CD8-positive, alpha-beta memory T cell (primary cell): ENCODE results near the gene PSAPL1. TPM values are rescaled to one million over a fixed set of nuclear protein-coding genes. Genes with fewer than 3 reads are reported as not detected.
A peak's percentile ranks its signal among the peaks of the same experiment; 100 is the strongest.

Experiments used
- CTCF ChIA-PET: fragments of 350-600 bp; sonication (Branson Sonifier 250); formaldehyde crosslinking; loops from one replicate; lab custom pipeline; 2021; ENCODE audit warnings: antibody characterized with exemption; lab: Charles Lee
- POLR2A ChIA-PET: fragments of 350-600 bp; sonication (Branson Sonifier 250); formaldehyde crosslinking; loops from one replicate; lab custom pipeline; 2021; ENCODE audit warnings: antibody characterized with exemption; lab: Charles Lee
- DNase-seq, 5 donors: peaks; one replicate each; pipeline versions ENCODE4 v3.0.0 to v3.0.0-alpha.2; 2020 to 2022; ENCODE audit warnings: mixed read lengths in 1 of 5
- H3K27ac ChIP-seq: one replicate; pipeline ENCODE4 v1.7.0; 2013; ENCODE audit warnings: low read depth, mild to moderate bottlenecking, low read length, moderate library complexity
- H3K27me3 ChIP-seq: 2 replicates; pipeline ENCODE4 v1.7.0; 2013; ENCODE audit warnings: low read length, mild to moderate bottlenecking; ENCODE audit not compliant: insufficient read depth, poor library complexity, severe bottlenecking
- H3K36me3 ChIP-seq: 2 replicates; pipeline ENCODE4 v1.7.0; 2013; ENCODE audit warnings: mild to moderate bottlenecking, low read length, moderate library complexity; ENCODE audit not compliant: insufficient read depth
- H3K4me1 ChIP-seq: 2 replicates; pipeline ENCODE4 v1.7.0; 2013; ENCODE audit warnings: mild to moderate bottlenecking, low read length, moderate library complexity; ENCODE audit not compliant: insufficient read depth
- H3K4me3 ChIP-seq: 2 replicates; pipeline ENCODE4 v1.7.0; 2013; ENCODE audit warnings: mild to moderate bottlenecking, low read length
- H3K9me3 ChIP-seq: 2 replicates; pipeline ENCODE4 v1.7.0; 2013; ENCODE audit warnings: mild to moderate bottlenecking, low read length
- H3K27ac Mint-ChIP-seq, 8 donors: one replicate each; pipeline ENCODE4 v1.8.0; 2020 to 2021; ENCODE audit warnings: mixed read lengths in 8 of 8, mild to moderate bottlenecking in 6 of 8, inconsistent platforms in 3 of 8, moderate library complexity in 3 of 8
- H3K27me3 Mint-ChIP-seq, 2 donors: one replicate each; pipeline ENCODE4 v1.8.0; 2020 to 2021; ENCODE audit warnings: mixed read lengths in 2 of 2, mild to moderate bottlenecking in 1 of 2, moderate library complexity in 1 of 2
- H3K36me3 Mint-ChIP-seq, 3 donors: one replicate each; pipeline ENCODE4 v1.8.0; 2020 to 2021; ENCODE audit warnings: mixed read lengths in 3 of 3, inconsistent platforms in 1 of 3, mild to moderate bottlenecking in 1 of 3
- H3K4me1 Mint-ChIP-seq, 3 donors: one replicate each; pipeline ENCODE4 v1.8.0; 2020 to 2021; ENCODE audit warnings: mixed read lengths in 3 of 3, inconsistent platforms in 1 of 3, mild to moderate bottlenecking in 1 of 3
- H3K4me3 Mint-ChIP-seq, 7 donors: one replicate each; pipeline ENCODE4 v1.8.0; 2020 to 2021; ENCODE audit warnings: mixed read lengths in 7 of 7, mild to moderate bottlenecking in 6 of 7, moderate library complexity in 4 of 7, inconsistent platforms in 2 of 7
- H3K9me3 Mint-ChIP-seq, 5 donors: one replicate each; pipeline ENCODE4 v1.8.0; 2020 to 2022; ENCODE audit warnings: mixed read lengths in 5 of 5, mild to moderate bottlenecking in 3 of 5, moderate library complexity in 2 of 5, inconsistent platforms in 1 of 5
- polyA plus RNA-seq: library from polyadenylated mRNA; unstranded; fragments of 300-500 nt; fragmentation: Illumina TruSeq; gene quantifications from one replicate; pipeline ENCODE4 v1.2.3, GENCODE V29; 2021
- total RNA-seq, 2 experiments: library from RNA; stranded (reverse); gene quantifications; one replicate each; pipeline ENCODE4 v1.2.3, GENCODE V29; 2021

The PSAPL1 gene
- total and polyA plus RNA-seq, 3 experiments from 2014 or later = not detected

DNA sequence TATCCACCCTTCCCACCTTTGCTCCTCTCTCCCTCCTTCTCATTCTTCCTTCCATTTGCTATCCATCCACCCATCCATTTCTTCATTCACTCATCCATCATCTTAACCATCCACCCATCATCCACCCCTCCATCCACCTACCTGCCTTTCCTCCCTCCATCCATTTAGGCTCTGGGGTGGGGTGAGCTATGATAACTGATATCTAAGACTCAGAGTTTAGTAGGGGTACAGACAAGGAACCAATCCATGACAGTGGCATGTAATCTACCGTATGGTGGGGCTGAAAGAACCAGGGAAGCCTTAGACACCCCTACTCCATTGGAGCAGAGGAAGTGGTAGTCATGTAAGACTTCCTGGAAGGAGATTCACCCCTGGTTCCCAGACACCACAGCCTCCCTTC is 23.2 kb downstream of the PSAPL1 start:
- Histone ChIP-seq H3K27ac (no peak overlapping the region), H3K36me3 (no peaks in the 10 kb centered on the region), H3K9me3 (no peaks in the 10 kb centered on the region), H3K27me3 (no peaks in the 10 kb centered on the region), H3K4me1 (no peaks in the 10 kb centered on the region), H3K4me3 (no peak overlapping the region)
- DNase-seq = no peak
- ChIA-PET POLR2A (no interaction called here), CTCF (no interaction called here)
- Mint-ChIP-seq H3K4me1 (no peaks in the 10 kb centered on the region), H3K4me3 (no peak overlapping the region), H3K27me3 (peaks cover 12 to 39% of the 10 kb centered on the region in 2 donors), H3K27ac (no peak overlapping the region), H3K9me3 (peaks cover 18 to 26% (median 23%) of the 10 kb centered on the region in 5 donors), H3K36me3 (no peaks in the 10 kb centered on the region)

DNA sequence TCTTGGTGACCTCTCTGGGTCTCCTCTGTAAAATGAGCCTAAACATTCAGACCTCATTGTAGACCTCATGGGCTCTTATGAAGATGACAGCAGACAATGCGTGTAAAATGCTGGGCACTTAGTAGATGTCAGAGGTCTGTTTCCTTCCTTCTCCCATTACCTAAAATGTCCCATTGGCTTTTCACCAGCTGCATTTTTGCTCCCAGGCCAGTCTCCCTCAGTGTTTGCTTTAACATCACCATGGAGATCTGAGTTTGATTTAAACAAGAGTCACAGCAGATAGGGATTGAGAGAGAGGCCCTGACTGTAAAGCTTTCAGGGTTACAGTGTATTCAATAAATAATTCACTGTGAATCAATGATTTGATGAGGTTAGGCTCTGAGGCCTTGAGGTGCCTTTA is 24.3 kb downstream of the PSAPL1 start:
- H3K27ac ChIP-seq = no peak overlapping the region
- CTCF ChIA-PET = no interaction called here
- peaks cover 9 to 37% of the 10 kb centered on the region in 2 donors for H3K27me3 Mint-ChIP-seq
- H3K9me3 ChIP-seq = no peaks in the 10 kb centered on the region
- H3K36me3 ChIP-seq = no peaks in the 10 kb centered on the region
- H3K27me3 ChIP-seq = no peaks in the 10 kb centered on the region
- no peaks in the 10 kb centered on the region for H3K36me3 Mint-ChIP-seq
- H3K9me3 Mint-ChIP-seq = peaks cover 18 to 28% (median 26%) of the 10 kb centered on the region in 5 donors
- H3K27ac Mint-ChIP-seq = no peak overlapping the region
- POLR2A ChIA-PET = no interaction called here
- DNase-seq = no peak
- H3K4me1 ChIP-seq = no peaks in the 10 kb centered on the region
- H3K4me1 Mint-ChIP-seq = no peaks in the 10 kb centered on the region
- no peak overlapping the region for H3K4me3 ChIP-seq
- H3K4me3 Mint-ChIP-seq = no peak overlapping the region

DNA sequence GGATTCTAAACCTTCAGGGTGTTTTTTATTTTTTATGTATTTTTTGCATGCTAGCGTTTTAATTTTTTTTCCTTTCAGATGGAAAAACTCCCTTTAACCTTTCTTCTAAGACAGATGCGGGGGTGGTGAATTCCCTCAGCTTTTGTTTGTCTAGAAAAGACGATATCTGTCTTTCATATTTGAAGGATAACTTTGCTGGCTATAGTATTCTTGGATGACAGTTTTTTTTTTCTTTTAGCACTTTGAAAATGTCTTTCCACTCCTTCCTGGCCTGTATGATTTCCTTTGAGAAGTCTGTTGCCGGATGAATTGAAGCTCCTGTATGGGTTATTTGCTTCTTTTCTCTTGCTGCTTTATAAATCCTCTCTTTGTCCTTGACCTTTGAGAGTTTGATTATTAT is 26.6 kb downstream of the PSAPL1 start:
- Histone ChIP-seq H3K4me3 (no peak overlapping the region), H3K36me3 (no peaks in the 10 kb centered on the region), H3K4me1 (no peaks in the 10 kb centered on the region), H3K9me3 (no peaks in the 10 kb centered on the region), H3K27ac (no peak overlapping the region), H3K27me3 (no peaks in the 10 kb centered on the region)
- no peak for DNase-seq
- Mint-ChIP-seq H3K27me3 (peaks cover 9 to 22% of the 10 kb centered on the region in 2 donors), H3K27ac (no peak overlapping the region), H3K4me1 (no peaks in the 10 kb centered on the region), H3K9me3 (peaks cover 18 to 36% (median 26%) of the 10 kb centered on the region in 5 donors), H3K4me3 (no peak overlapping the region), H3K36me3 (no peaks in the 10 kb centered on the region)
- ChIA-PET CTCF (no interaction called here), POLR2A (no interaction called here)

DNA sequence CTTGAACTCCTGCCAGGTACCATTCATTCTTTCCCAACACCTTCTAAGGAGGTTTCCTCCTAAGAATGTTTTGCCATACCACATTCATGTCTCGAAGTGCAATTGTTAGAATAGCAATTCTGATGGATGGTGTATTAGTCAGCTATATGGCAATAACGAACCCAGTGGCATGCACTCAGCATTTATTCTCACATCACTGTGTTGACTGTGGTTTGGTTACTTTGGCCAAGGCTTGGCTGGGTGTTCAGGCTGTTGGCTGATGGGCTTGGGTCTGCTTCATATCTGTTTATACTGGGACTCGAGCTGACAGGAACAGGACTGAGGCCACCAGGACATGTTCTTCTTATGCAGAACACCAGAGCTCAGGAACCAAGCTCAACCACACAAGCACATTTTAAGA is 31.7 kb downstream of the PSAPL1 start:
- CTCF ChIA-PET = no interaction called here
- peaks cover 0 to 25% (median 8%) of the 10 kb centered on the region in 5 donors for H3K9me3 Mint-ChIP-seq
- H3K4me1 Mint-ChIP-seq = no peaks in the 10 kb centered on the region

DNA sequence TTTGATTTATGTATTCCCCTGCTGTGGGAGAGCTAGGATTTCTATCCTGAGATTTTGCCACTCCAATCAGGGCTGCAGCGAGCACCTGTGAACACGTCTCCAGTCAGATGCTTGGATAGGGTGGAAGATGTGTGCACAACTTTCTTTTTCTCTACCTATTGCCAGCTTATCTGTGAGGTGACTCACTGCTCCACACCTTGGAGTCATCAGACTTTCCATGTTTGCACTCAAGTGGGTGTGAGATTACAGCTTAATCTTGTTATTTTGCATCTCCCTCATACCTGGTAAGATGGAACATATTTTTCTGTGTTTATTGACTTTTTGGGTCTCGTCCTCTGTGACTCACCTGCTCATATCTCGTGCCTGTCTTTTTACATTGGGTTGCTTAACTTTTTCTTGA is 32.2 kb downstream of the PSAPL1 start:
- no peak for DNase-seq
- peaks cover 0 to 22% (median 3%) of the 10 kb centered on the region in 5 donors for H3K9me3 Mint-ChIP-seq
- H3K9me3 ChIP-seq = no peaks in the 10 kb centered on the region
- H3K4me1 ChIP-seq = no peaks in the 10 kb centered on the region
- H3K27me3 ChIP-seq = no peaks in the 10 kb centered on the region
- ChIA-PET POLR2A (no interaction called here), CTCF (no interaction called here)
- no peak overlapping the region for H3K4me3 ChIP-seq
- no peaks in the 10 kb centered on the region for H3K4me1 Mint-ChIP-seq
- no peaks in the 10 kb centered on the region for H3K36me3 ChIP-seq
- no peak overlapping the region for H3K27ac Mint-ChIP-seq
- H3K27ac ChIP-seq = no peak overlapping the region
- H3K4me3 Mint-ChIP-seq = no peak overlapping the region
- no peaks in the 10 kb centered on the region for H3K36me3 Mint-ChIP-seq
- H3K27me3 Mint-ChIP-seq = peaks cover 11 to 26% of the 10 kb centered on the region in 2 donors

More for the DNA sequence above, 31.7 kb downstream of the PSAPL1 start:
- H3K9me3 ChIP-seq = no peaks in the 10 kb centered on the region
- no peaks in the 10 kb centered on the region for H3K4me1 ChIP-seq
- H3K4me3 ChIP-seq = no peak overlapping the region
- H3K27me3 ChIP-seq = no peaks in the 10 kb centered on the region
- no peak overlapping the region for H3K27ac ChIP-seq
- H3K36me3 ChIP-seq = no peaks in the 10 kb centered on the region
- H3K4me3 Mint-ChIP-seq = no peak overlapping the region
- POLR2A ChIA-PET = no interaction called here
- no peaks in the 10 kb centered on the region for H3K36me3 Mint-ChIP-seq
- H3K27me3 Mint-ChIP-seq = peaks cover 9 to 21% of the 10 kb centered on the region in 2 donors
- no peak for DNase-seq
- no peak overlapping the region for H3K27ac Mint-ChIP-seq

DNA sequence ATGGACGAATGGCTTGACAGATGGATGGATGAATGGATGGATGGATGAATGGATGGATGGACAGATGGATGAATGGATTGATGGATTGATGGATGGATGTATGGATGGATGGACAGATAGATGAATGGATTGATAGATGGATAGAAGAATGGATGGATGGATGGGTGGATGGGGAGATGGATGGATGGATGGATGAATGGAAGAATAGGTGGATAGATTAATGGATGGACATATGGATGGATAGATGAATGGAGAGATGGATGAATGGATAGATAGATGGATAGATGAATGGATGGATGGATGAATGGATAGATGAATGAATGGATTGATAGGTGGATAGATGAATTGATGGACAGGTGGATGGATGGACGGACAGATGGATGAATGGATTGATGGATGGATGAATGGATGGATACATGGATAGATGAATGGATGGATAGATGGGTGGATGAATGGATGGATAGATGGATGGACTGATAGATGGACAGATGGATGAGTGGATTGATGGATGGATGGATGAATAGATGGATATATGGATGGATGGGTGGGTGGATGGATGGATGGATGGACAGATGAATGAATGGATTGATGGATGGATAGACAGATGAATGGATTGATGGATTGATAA is 33.9 kb downstream of the PSAPL1 start:
- H3K4me1 Mint-ChIP-seq = no peaks in the 10 kb centered on the region
- ChIA-PET POLR2A (no interaction called here), CTCF (no interaction called here)
- no peaks in the 10 kb centered on the region for H3K4me1 ChIP-seq
- no peaks in the 10 kb centered on the region for H3K9me3 ChIP-seq
- no peaks in the 10 kb centered on the region for H3K36me3 Mint-ChIP-seq
- H3K27me3 ChIP-seq = no peaks in the 10 kb centered on the region
- peak overlapping the region in 1 of 8 donors; percentile 26 for H3K27ac Mint-ChIP-seq
- H3K27ac ChIP-seq = no peak overlapping the region
- DNase-seq = no peak
- H3K9me3 Mint-ChIP-seq = peaks cover 0 to 12% (median 0%) of the 10 kb centered on the region in 5 donors
- H3K27me3 Mint-ChIP-seq = peaks cover 12 to 24% of the 10 kb centered on the region in 2 donors
- no peaks in the 10 kb centered on the region for H3K36me3 ChIP-seq
- H3K4me3 Mint-ChIP-seq = no peak overlapping the region
- H3K4me3 ChIP-seq = no peak overlapping the region

DNA sequence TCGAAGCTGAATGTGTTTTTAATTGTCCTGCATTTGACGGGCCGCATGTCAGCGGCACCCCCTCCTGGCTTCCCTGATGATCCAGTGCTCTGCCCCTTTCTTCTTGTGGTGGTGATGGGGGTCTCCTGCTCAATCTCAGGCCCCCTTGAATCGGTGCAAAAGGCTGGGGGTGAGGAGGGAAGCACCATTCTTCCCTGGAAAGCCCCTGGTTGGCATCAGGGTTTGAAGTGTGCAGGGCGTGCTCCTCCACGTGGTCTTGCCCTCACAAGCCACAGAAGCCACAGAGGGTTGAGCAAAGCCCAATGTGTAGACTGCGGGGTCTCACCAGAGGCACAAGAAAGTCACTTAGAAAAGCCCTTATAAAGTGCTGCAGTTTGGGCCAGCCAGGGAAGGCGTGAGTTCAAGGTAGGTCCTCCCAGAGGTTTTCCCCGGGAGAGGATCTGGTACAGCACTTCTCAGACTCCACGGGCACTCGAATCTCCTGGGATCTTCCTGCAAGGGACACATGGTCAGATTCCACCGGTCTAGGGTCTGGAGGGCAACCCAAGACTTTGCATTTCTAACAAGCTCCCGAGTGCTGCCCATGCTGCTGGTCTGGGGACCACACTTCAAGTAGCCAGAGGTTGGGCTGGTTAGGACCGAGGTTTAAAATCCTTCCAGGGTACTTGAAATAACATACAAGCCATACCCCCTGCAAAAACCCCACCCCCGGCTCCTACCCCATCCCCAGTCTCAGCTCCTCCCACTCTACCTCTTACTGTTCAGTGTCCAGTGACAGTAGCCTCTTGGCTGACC is 35.1 kb downstream of the PSAPL1 start:
- DNase-seq = no peak
- H3K9me3 Mint-ChIP-seq = peaks cover 0 to under 1% (median 0%) of the 10 kb centered on the region in 5 donors
- POLR2A ChIA-PET = no interaction called here
- no peaks in the 10 kb centered on the region for H3K4me1 Mint-ChIP-seq
- H3K27me3 ChIP-seq = no peaks in the 10 kb centered on the region
- no peaks in the 10 kb centered on the region for H3K4me1 ChIP-seq
- no peaks in the 10 kb centered on the region for H3K9me3 ChIP-seq
- H3K27me3 Mint-ChIP-seq = peaks cover 12 to 24% of the 10 kb centered on the region in 2 donors
- H3K27ac ChIP-seq = no peak overlapping the region
- no peak overlapping the region for H3K4me3 ChIP-seq
- no peak overlapping the region for H3K4me3 Mint-ChIP-seq
- H3K36me3 Mint-ChIP-seq = no peaks in the 10 kb centered on the region
- CTCF ChIA-PET = no interaction called here
- no peaks in the 10 kb centered on the region for H3K36me3 ChIP-seq
- no peak overlapping the region for H3K27ac Mint-ChIP-seq

DNA sequence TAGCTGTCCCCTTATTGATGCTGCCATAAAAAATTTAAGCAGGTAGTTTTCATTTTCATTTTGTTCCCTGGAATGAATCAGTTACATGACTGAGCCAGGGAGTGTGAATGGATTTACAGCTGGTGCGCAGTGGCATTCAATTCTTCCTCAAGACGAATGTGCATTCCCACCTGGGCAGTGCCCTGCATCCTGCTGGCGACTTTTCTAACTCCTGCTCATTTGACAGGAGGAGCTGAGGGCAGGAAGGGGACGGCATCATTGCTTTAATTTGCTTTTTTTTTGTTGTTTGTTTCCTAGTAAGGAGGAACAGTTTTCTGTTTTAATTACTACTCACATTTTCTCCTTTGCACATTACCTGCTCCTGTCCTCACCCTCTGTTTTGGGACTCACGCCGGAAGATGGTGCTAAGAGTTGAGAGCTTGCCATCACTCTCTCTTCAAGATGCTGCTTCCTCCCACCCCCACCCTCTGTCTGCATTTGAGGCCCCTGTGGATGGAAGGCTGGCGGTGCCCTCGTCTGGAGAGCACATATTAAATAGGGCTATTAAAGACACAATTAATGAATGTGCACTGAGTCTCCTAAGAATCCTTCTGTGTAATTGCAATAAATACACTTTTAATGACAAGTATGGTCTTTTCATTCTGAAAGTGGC is 35.8 kb downstream of the PSAPL1 start:
- Histone ChIP-seq H3K27me3 (no peaks in the 10 kb centered on the region), H3K36me3 (no peaks in the 10 kb centered on the region), H3K27ac (no peak overlapping the region), H3K4me1 (no peaks in the 10 kb centered on the region), H3K4me3 (no peak overlapping the region), H3K9me3 (no peaks in the 10 kb centered on the region)
- no peak for DNase-seq
- ChIA-PET POLR2A (no interaction called here), CTCF (no interaction called here)
- H3K4me3 Mint-ChIP-seq = no peak overlapping the region
- H3K27ac Mint-ChIP-seq = no peak overlapping the region
- H3K9me3 Mint-ChIP-seq = no peaks in the 10 kb centered on the region
- no peaks in the 10 kb centered on the region for H3K4me1 Mint-ChIP-seq
- peaks cover 15 to 24% of the 10 kb centered on the region in 2 donors for H3K27me3 Mint-ChIP-seq
- no peaks in the 10 kb centered on the region for H3K36me3 Mint-ChIP-seq
